ENCODE results near the gene ADGRF4.

ADGRF4 gene

GRCh38 chr6:47681201-47681990 is 17.0 kb upstream of the ADGRF4 start:
- DNase-seq (ENCODE audit: low read depth in 2 of 2), result no peak

GRCh38 chr6:47686411-47686810 is 12.0 kb upstream of the ADGRF4 start:
- no peak for DNase-seq (ENCODE audit: low read depth in 2 of 2)

- DNase-seq (ENCODE audit: low read depth in 2 of 2), result no peak
These were observed 10.9 kb upstream of the ADGRF4 start for GRCh38 chr6:47687432-47687831.

- no peak for DNase-seq (ENCODE audit: low read depth in 2 of 2)
These were observed 8.2 kb upstream of the ADGRF4 start for GRCh38 chr6:47690214-47690613.

- DNase-seq (ENCODE audit: low read depth in 2 of 2), result no peak
These were observed 7.6 kb upstream of the ADGRF4 start for GRCh38 chr6:47690791-47691190.

- no peak for DNase-seq (ENCODE audit: low read depth in 2 of 2)
These were observed 455 bp upstream of the ADGRF4 start for GRCh38 chr6:47697925-47698324.

GRCh38 chr6:47700053-47700452 is 1.7 kb downstream of the ADGRF4 start:
- no peak for DNase-seq (ENCODE audit: low read depth in 2 of 2)

GRCh38 chr6:47700596-47700995 is 2.2 kb downstream of the ADGRF4 start:
- DNase-seq (ENCODE audit: low read depth in 2 of 2), result no peak

- DNase-seq (ENCODE audit: low read depth in 2 of 2), result no peak
These were observed 3.0 kb downstream of the ADGRF4 start for GRCh38 chr6:47701363-47701762.

GRCh38 chr6:47709160-47709559 is 10.8 kb downstream of the ADGRF4 start:
- no peak for DNase-seq (ENCODE audit: low read depth in 2 of 2)

- no peak for DNase-seq (ENCODE audit: low read depth in 2 of 2)
These were observed 11.9 kb downstream of the ADGRF4 start for GRCh38 chr6:47710295-47710694.

GRCh38 chr6:47713200-47713599 is 14.8 kb downstream of the ADGRF4 start:
- no peak for DNase-seq (ENCODE audit: low read depth in 2 of 2)

GRCh38 chr6:47714802-47715201 is 16.4 kb downstream of the ADGRF4 start:
- DNase-seq (ENCODE audit: low read depth in 2 of 2), result no peak

- DNase-seq (ENCODE audit: low read depth in 2 of 2), result no peak
These were observed 17.4 kb downstream of the ADGRF4 start for GRCh38 chr6:47715782-47716181.

- no peak for DNase-seq (ENCODE audit: low read depth in 2 of 2)
These were observed 17.8 kb downstream of the ADGRF4 start for GRCh38 chr6:47716207-47716606.

GRCh38 chr6:47718571-47718970 is 20.2 kb downstream of the ADGRF4 start:
- no peak for DNase-seq (ENCODE audit: low read depth in 2 of 2)

- no peak for DNase-seq (ENCODE audit: low read depth in 2 of 2)
These were observed 22.8 kb downstream of the ADGRF4 start for GRCh38 chr6:47721189-47721588.

- DNase-seq (ENCODE audit: low read depth in 2 of 2), result no peak
These were observed 23.8 kb downstream of the ADGRF4 start for GRCh38 chr6:47722194-47722593.

GRCh38 chr6:47724300-47724699 is 25.9 kb downstream of the ADGRF4 start:
- no peak for DNase-seq (ENCODE audit: low read depth in 2 of 2)

GRCh38 chr6:47727391-47727790 is 29.0 kb downstream of the ADGRF4 start:
- no peak for DNase-seq (ENCODE audit: low read depth in 2 of 2)

GRCh38 chr6:47729019-47729418 is 30.6 kb downstream of the ADGRF4 start:
- DNase-seq (ENCODE audit: low read depth in 2 of 2), result no peak

- DNase-seq (ENCODE audit: low read depth in 2 of 2), result no peak
These were observed 31.1 kb downstream of the ADGRF4 start for GRCh38 chr6:47729457-47729856.

- no peak for DNase-seq (ENCODE audit: low read depth in 2 of 2)
These were observed 35.6 kb downstream of the ADGRF4 start for GRCh38 chr6:47733879-47734558.
